ENCODE results near the gene CTDSP2. TPM values are rescaled to one million over a fixed set of nuclear protein-coding genes. Genes with fewer than 3 reads are reported as not detected.
A peak's percentile ranks its signal among the peaks of the same experiment; 100 is the strongest.
"Not testable (repeated sequence)": the region's sequence is repeated elsewhere in the genome, so short reads cannot be mapped to it uniquely, and the experiment has no call there.

The CTDSP2 gene
- total RNA-seq, 1 experiment from 2014 or later = 44.0 TPM

DNA sequence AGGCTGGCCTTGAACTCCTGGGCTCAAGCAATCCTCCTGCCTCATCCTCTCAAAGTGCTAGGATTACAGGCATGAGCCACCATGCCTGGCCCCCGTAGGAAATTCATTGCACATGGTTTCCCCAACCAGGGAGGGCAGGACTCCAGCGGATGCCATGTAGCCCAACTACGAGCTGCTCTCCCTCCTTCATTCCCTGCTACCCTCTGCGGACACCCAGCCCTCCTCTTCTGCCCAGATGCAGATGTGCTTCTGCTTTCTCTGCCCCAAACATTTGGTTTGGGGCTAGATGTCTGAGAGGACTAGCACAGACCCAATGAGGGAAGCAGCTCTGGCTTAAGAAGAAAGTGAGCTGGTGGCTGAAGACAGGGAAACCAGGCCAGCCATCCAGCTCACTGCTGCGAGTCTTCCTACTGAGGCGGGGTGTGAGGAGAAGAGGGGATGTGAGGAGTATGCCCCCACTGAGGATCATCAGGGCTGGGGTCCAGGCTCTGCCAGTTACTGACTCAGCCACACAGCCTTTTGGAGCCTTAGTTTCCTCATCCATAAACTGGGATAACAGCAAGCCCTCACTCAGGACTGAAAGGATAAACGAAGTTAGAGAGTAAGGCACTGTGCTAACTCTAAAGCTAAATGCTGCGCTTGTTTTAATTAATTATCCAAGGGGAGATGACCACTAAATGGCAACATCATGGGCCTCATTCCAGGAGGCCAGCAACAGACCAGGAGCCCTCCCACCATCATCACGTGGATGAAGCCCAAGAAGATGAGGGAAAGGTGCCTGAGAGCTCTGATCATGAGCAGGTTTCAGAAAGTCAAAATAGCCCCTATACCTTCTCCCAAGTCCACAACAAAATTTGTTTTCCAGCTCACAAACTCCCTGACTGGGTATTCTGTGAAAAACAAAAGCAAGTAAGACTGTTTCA lies 10.9 kb downstream of the CTDSP2 start:
- DNase-seq (ENCODE audit: low read depth) = no peak

GRCh38 chr12:57834086-57834876 lies 12.2 kb downstream of the CTDSP2 start:
- no peak for DNase-seq (ENCODE audit: low read depth)

DNA sequence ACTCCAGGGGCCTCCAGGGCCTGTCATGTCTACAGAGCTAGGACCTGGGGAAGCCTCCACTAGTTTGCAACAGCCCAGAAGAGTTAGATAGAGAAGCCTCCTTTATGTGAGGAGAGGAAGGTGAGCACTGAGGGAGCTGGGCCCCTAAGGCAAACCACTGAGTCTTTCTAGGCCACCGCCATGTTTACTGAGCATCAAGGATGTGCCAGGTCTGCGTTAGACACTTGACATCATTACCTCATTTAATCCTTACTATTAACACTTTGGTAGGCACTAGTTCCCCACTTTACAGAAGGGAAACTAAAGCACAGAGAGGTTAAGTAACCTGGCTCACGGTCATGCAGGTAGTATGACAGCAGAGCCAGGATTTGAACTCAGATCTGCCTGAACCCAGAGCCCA lies 12.9 kb downstream of the CTDSP2 start:
- DNase-seq (ENCODE audit: low read depth) = no peak

GRCh38 chr12:57832966-57833365 lies 13.6 kb downstream of the CTDSP2 start:
- DNase-seq (ENCODE audit: low read depth) = peak; percentile 48

DNA sequence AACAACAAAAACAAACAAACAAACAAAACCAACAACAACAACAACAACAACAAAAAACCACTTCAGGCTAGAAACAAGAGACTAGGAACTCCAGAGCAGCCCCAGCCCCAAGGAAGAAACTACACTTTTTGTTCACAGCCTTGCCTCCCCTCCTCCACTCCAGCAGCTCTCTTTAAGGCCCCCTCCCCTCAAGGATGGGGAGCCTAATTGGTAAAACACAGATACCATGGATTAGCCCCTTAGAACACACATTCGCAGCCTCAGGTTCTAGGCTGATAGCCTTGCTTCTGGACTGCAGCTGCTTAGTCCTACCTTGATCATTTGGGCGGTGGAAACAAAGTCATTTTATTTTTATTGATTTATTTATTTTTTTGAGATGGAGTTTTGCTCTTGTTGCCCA lies 16.1 kb downstream of the CTDSP2 start:
- no peak for DNase-seq (ENCODE audit: low read depth)

DNA sequence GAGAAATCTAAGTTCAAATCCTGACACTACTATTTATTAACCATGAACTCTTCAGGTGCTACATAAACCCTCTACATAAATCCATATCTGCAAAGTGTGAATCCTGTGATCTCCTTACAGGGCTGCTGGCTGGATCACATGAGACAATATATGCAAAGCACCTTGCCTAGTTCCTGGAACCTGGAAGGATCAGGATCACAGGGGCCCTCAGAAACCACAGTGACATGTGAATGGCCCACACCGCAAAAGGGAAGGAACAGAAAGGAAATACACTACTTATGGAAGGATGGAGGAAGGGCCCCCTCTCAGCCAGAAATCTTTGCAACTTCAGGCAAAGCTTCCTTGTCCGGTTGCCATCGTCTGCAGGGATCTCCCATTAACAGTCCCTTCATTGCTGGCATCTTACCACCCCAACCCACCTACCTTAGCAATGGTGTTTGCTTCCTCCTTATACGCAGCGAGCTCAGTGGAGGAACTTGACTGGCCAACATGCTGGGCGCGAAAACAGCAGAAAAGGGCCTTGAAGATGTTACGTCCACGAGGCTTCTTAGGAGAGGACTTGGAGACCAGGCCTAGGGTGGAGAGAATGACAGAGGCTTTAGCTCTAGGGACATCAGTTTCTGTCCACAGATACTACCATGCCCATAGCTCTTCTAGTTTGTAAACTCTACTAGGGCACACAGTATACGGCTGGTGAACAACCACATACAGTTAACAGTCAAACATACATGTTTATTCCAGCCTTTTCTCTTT lies 17.3 kb downstream of the CTDSP2 start:
- no peak for DNase-seq (ENCODE audit: low read depth)

- DNase-seq (ENCODE audit: low read depth) = no peak
These were observed 19.6 kb downstream of the CTDSP2 start for GRCh38 chr12:57826966-57827365.

DNA sequence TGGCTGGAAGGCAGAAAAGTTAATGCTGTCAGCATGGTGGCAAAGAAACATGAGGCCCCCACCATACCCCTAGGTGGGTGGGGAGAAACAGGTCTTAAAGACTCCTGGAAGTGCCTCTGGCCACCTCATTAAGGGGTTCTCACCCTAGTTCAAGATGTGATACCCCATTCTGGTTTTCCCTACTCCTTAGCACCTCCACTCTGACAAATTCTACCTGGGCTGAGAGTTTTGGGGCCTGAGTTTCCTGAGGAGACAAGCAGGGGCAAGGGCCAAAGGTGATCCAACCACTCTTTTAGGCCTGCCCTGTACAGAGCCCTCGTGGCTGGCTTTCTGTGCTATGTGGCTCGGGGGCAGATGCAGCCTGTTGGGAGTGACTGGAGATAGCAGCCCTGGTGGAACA lies 20.1 kb downstream of the CTDSP2 start:
- no peak for DNase-seq (ENCODE audit: low read depth)

- DNase-seq (ENCODE audit: low read depth) = no peak
These were observed 21.1 kb downstream of the CTDSP2 start for GRCh38 chr12:57825451-57825850.

- no peak for DNase-seq (ENCODE audit: low read depth)
These were observed 22.5 kb downstream of the CTDSP2 start for GRCh38 chr12:57823908-57824640.

- DNase-seq (ENCODE audit: low read depth) = no peak
These were observed 23.2 kb downstream of the CTDSP2 start for GRCh38 chr12:57823131-57823907.

DNA sequence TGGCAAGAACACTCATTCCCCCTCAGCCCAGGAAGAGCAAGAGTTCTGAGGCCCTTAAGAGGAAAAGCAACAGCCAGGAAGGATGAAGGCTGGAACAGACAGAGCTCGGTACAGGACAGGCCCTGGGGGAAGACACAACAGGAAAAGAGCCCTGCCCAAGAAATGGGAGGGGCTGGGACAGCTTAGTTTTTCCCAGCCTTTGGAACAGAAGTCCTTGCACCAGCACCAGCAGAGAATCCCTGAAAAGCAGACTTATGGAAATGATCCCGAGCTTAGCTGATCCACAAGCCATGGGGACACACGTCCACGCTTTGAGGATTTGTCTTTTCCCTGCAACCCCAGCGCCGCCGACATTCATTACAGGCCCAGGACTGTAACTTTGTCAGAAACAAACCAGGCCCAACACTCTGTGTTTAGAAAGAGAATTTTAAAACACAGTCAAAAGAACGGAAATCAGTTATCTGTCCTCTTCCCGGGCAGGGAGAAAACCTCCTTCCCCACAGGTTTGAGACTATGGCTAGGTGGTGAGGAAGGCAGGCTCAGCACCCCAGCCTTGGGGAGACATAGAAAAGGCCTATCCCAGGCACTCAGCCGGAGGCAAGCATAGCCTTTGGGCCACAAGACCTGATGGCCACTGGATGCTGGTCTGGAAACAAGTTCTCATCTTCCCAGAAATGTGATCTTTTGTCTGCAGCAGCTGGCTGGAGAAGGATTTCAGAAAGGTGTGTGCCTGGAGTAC lies 24.0 kb downstream of the CTDSP2 start:
- DNase-seq (ENCODE audit: low read depth) = no peak

DNA sequence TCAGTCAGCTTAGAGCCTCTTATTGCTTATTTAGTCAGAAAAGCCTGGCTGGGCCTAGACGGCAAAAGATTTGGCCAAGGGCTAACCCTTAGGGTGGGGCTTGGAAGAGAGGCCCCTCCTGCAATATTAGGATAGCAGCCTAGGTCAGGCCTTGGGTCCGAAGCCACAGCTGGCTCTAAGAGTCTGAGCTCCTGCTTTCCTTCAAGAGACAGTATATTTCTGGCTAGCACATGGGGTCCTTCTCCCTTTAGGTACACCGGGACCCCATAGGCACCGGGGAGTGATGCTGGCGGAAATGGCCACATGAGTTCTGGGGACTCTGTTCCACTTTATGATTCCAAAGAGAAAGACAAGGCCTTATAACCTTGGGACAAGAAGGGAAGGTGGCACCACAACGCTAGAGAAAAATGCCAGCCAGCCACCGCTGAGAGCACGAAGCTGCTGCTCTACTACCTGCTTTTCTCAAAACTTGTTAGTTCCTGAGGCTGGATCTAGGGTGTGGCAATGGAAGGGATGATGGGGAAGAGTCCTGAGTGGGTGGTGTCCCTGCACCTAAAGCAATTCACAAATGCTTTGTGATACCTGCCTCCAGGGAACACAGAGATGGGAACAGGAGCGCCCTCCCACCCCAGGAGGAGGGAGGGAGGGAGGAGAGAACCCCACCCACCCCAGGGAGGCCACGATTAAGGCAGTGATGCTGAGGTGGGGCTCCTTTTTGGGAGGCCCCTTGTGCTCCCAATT lies 24.9 kb downstream of the CTDSP2 start:
- DNase-seq (ENCODE audit: low read depth) = no peak

DNA sequence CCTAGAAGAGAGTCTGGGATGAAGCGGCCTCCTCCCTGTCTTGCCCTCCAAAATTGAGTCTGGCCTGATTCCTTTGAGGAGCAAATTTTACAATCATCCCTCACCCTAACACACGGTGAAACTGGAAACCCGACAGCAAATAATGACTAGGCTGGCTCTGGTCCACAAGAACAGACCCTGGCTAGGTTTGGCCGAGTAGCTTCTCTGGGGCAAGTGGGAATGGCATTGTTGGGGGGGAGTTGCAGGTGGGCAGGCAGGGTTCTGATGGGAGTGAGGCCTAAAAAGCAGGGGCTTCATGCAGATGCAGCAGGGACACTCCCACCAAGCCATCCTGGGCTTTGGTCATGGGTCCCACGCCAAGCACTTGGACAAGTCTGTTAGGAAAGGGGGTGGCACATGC lies 25.5 kb downstream of the CTDSP2 start:
- not testable (repeated sequence) for DNase-seq (ENCODE audit: low read depth)

DNA sequence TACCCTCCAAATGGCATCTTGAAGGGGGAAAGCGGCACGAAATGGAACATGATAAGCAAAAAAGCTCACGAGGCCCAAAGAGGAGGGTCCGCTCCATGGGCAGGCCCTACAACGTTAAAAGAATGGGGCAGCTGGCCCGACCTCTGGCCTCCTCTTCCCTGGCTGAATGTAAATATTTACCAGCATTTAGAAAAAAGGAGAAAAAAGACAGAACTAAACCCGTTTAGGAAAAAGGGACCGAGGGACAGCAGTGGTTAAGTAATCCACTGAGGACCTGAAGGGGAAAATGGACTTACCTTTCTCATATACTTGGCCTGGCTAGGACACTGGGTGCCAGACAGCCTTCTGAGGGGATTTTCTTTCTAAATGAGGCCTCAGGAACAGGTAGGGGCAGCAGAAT lies 26.4 kb downstream of the CTDSP2 start:
- not testable (repeated sequence) for DNase-seq (ENCODE audit: low read depth)

GRCh38 chr12:57817990-57818331 lies 28.6 kb downstream of the CTDSP2 start:
- not testable (repeated sequence) for DNase-seq (ENCODE audit: low read depth)

GRCh38 chr12:57817261-57817989 lies 29.1 kb downstream of the CTDSP2 start:
- DNase-seq (ENCODE audit: low read depth) = no peak

DNA sequence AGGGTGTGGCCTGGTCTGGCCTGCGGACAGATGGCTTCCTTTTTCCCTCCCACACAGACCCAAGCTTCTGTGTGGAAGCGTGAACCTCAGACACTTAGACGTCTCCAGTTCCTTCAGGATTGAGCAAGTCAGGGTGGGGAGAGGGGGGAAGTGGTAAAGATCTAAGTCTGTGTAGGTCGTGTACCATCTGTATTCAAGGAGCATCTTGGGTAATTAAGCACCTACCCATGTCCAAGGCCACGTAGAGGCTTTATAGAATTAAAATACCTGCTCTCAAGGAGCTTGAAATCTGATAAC lies 29.7 kb downstream of the CTDSP2 start:
- DNase-seq (ENCODE audit: low read depth) = no peak
